SJCRH30 (cell line): ENCODE measurements around the gene RAB6C. TPM values are rescaled to one million over a fixed set of nuclear protein-coding genes. Genes with fewer than 3 reads are reported as not detected.
"Not testable (repeated sequence)": the region's sequence is repeated elsewhere in the genome, so short reads cannot be mapped to it uniquely, and the experiment has no call there.

ENCODE experiments used
- DNase-seq, 2 experiments: peaks; one replicate each; pipeline ENCODE4 v3.0.0-alpha.2; 2015 to 2020
- H3K27ac ChIP-seq: fragments of 250-450 bp; sonication (Bioruptor Pico); 2 replicates; pipeline ENCODE4 v1.5.1; 2020; ENCODE audit warnings: mild to moderate bottlenecking, moderate library complexity
- H3K27me3 ChIP-seq: fragments of 250-450 bp; sonication (Bioruptor Pico); 2 replicates; pipeline ENCODE4 v1.5.1; 2020; ENCODE audit warnings: mild to moderate bottlenecking, moderate library complexity
- H3K36me3 ChIP-seq: fragments of 250-450 bp; sonication (Bioruptor Pico); 2 replicates; pipeline ENCODE4 v1.5.1; 2020; ENCODE audit warnings: mild to moderate bottlenecking, moderate library complexity
- H3K4me1 ChIP-seq: fragments of 250-450 bp; sonication (Bioruptor Pico); 2 replicates; pipeline ENCODE4 v1.5.1; 2020; ENCODE audit warnings: mild to moderate bottlenecking, moderate library complexity
- H3K4me3 ChIP-seq: fragments of 250-450 bp; sonication (Bioruptor Pico); 2 replicates; pipeline ENCODE4 v1.5.1; 2020; ENCODE audit warnings: mild to moderate bottlenecking, moderate library complexity
- H3K9me3 ChIP-seq: fragments of 250-450 bp; sonication (Bioruptor Pico); replicated peaks from 2 replicates; pipeline ENCODE4 v1.5.1; 2020; ENCODE audit warnings: mild to moderate bottlenecking, moderate library complexity
- total RNA-seq: library from RNA; depleted of rRNA; stranded (reverse); fragments of >200 nt; shearing (Covaris generic); gene quantifications from 2 replicates; pipeline ENCODE4 v1.2.3, GENCODE V29; 2014

The RAB6C gene
- total RNA-seq, 1 experiment from 2014 or later: not detected

GRCh38 chr2:129976969-129977368 is 2.5 kb upstream of the RAB6C start:
- not testable (repeated sequence) for H3K4me1 ChIP-seq, H3K36me3 ChIP-seq, H3K27ac ChIP-seq, DNase-seq, H3K9me3 ChIP-seq, H3K4me3 ChIP-seq, H3K27me3 ChIP-seq

DNA sequence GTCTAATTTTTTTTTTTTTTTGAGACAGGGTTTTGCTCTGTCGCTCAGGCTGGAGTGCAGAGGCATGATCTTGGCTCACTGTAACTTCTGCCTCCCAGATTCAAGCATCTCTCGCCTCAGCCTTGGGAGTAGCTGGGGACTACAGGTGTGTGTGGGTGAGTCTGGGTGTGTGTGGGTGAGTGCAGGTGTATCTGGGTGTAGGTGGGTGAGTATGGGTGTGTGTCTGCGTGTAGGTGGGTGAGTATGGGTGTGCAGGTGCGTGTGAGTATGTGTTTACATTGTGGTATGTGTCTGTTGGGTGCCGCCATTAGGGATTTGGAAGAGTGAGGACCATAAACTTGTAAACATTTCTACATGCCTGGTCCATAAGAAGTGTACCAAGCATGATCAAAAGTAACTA is 1.5 kb upstream of the RAB6C start:
- Histone ChIP-seq H3K27ac (no peak overlapping the region), H3K9me3 (no peaks in the 10 kb centered on the region), H3K36me3 (no peaks in the 10 kb centered on the region), H3K4me1 (no peaks in the 10 kb centered on the region), H3K27me3 (no peaks in the 10 kb centered on the region), H3K4me3 (no peak overlapping the region)
- no peak for DNase-seq

GRCh38 chr2:129980246-129980645 is 780 bp downstream of the RAB6C start:
- H3K9me3 ChIP-seq, DNase-seq, H3K36me3 ChIP-seq, H3K4me1 ChIP-seq, H3K4me3 ChIP-seq, H3K27me3 ChIP-seq, H3K27ac ChIP-seq: not testable (repeated sequence)

- H3K27ac ChIP-seq, DNase-seq, H3K36me3 ChIP-seq, H3K27me3 ChIP-seq, H3K4me1 ChIP-seq, H3K9me3 ChIP-seq, H3K4me3 ChIP-seq: not testable (repeated sequence)
Measured at GRCh38 chr2:129981689-129982088, 2.2 kb downstream of the RAB6C start.

DNA sequence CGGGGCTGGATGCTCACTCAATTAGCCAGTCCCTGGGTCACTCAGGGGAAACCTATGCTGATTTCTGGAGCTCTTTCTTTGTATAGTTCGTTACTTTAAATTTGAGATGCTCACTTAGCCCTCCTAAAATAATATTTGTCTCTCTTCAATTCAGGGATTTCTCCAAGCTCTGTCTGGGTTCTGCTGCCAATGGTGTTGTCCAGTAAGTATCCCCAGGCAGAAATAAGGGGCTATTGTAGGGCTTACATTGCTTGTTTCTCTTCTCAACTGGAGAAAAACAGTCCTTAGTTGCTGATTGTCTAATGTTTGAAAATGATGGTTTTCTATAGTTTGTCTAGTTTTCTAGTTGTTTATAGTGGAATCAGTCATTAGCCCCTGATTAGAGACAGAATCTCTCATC is 5.0 kb downstream of the RAB6C start:
- no peak for DNase-seq
- H3K27ac ChIP-seq: no peak overlapping the region
- no peaks in the 10 kb centered on the region for H3K9me3 ChIP-seq
- no peak overlapping the region for H3K4me3 ChIP-seq
- no peaks in the 10 kb centered on the region for H3K36me3 ChIP-seq
- H3K27me3 ChIP-seq: no peaks in the 10 kb centered on the region
- H3K4me1 ChIP-seq: no peaks in the 10 kb centered on the region

DNA sequence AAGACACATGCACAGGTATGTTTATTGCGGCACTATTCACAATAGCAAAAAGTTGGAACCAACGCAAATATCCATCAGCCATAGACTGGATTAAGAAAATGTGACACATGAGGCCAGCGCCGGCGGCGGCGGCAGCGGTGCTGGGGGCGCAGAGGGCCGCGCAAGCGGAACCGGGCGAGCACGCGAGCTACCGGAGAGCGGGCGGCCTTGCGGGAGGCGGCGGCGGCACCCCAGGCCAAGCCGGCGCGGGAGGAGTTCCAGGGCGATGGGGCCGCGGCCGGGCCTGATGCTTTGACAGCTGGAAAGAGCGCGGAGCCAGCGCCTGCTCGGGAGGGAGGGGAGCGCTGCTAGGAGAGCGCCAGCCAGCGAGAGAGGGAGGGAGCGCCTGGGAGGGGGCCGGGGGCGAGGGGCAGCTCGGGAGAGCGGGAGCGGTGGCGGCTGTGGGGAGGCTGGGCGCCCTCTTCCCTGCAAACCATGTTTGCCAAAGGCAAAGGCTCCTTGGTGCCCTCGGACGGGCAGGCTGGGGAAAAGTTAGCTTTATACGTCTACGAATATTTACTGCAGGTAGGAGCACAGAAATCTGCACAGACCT is 13.0 kb downstream of the RAB6C start:
- not testable (repeated sequence) for H3K27ac ChIP-seq, H3K4me1 ChIP-seq, H3K27me3 ChIP-seq, H3K36me3 ChIP-seq, H3K4me3 ChIP-seq, H3K9me3 ChIP-seq, DNase-seq

DNA sequence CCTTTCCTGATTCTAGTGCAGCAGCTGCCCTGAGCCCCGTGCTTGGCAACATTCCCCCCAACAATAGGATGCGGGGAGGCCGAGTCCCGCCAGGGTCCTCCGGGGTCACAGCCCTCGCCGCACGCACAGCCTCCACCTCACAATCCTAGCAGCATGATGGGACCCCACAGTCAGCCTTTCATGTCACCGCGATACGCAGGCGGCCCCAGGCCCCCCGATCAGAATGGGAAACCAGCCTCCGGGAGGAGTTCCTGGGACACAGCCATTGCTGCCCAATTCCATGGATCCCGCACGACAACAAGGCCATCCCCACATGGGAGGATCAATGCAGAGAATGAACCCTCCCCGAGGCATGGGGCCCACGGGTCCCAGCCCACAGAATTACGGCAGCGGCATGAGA is 13.7 kb downstream of the RAB6C start:
- H3K36me3 ChIP-seq: not testable (repeated sequence)

GRCh38 chr2:129996657-129997237 is 17.3 kb downstream of the RAB6C start:
- not testable (repeated sequence) for H3K36me3 ChIP-seq, DNase-seq, H3K27me3 ChIP-seq, H3K4me3 ChIP-seq, H3K9me3 ChIP-seq, H3K4me1 ChIP-seq, H3K27ac ChIP-seq

More for the DNA sequence above, 13.7 kb downstream of the RAB6C start:
- H3K4me3 ChIP-seq, H3K9me3 ChIP-seq, H3K27ac ChIP-seq, H3K4me1 ChIP-seq, DNase-seq, H3K27me3 ChIP-seq: not testable (repeated sequence)

DNA sequence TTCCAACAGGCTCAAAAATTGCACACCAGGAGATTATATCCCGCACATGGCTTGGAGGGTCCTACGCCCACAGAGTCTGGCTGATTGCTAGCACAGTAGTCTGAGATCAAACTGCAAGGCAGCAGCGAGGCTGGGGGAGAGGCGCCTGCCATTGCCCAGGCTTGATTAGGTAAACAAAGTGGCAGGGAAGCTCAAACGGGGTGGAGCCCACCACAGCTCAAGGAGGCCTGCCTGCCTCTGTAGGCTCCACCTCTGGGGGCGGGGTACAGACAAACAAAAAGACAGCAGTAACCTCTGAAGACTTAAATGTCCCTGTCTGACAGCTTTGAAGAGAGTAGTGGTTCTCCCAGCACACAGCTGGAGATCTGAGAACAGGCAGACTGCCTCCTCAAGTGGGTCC is 19.3 kb downstream of the RAB6C start:
- H3K27me3 ChIP-seq, H3K36me3 ChIP-seq, DNase-seq: not testable (repeated sequence)

DNA sequence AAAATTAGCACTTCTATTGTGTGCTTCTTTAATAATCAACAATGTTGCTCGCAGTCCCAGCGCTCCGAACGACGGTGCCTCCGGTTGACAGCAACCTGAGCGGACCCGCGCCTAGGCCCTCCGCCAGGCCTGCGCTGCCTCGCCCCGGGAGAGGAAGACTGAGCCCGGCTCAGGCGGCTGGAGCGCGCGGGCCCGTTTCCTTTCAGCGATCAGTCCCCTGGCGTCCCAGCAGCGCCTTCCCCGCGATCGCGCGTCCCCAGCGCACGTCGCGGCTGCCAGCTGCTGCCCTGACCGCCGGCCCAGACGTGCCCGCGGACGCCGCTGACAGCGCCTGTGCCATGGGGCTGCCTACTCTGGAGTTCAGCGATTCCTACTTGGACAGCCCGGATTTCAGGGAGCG is 26.4 kb downstream of the RAB6C start:
- H3K27ac ChIP-seq, H3K36me3 ChIP-seq, DNase-seq, H3K27me3 ChIP-seq, H3K4me3 ChIP-seq, H3K4me1 ChIP-seq, H3K9me3 ChIP-seq: not testable (repeated sequence)

More for the DNA sequence above, 19.3 kb downstream of the RAB6C start:
- not testable (repeated sequence) for H3K4me1 ChIP-seq, H3K9me3 ChIP-seq, H3K27ac ChIP-seq, H3K4me3 ChIP-seq

- H3K4me3 ChIP-seq, H3K4me1 ChIP-seq, DNase-seq, H3K9me3 ChIP-seq, H3K27ac ChIP-seq, H3K27me3 ChIP-seq, H3K36me3 ChIP-seq: not testable (repeated sequence)
Measured at GRCh38 chr2:130016701-130017100, 37.2 kb downstream of the RAB6C start.

- DNase-seq: no peak
- Histone ChIP-seq H3K36me3 (no peaks in the 10 kb centered on the region), H3K9me3 (no peaks in the 10 kb centered on the region), H3K27ac (no peak overlapping the region), H3K4me3 (no peak overlapping the region), H3K27me3 (no peaks in the 10 kb centered on the region), H3K4me1 (no peaks in the 10 kb centered on the region)
Measured at GRCh38 chr2:130019402-130019801, 39.9 kb downstream of the RAB6C start.

DNA sequence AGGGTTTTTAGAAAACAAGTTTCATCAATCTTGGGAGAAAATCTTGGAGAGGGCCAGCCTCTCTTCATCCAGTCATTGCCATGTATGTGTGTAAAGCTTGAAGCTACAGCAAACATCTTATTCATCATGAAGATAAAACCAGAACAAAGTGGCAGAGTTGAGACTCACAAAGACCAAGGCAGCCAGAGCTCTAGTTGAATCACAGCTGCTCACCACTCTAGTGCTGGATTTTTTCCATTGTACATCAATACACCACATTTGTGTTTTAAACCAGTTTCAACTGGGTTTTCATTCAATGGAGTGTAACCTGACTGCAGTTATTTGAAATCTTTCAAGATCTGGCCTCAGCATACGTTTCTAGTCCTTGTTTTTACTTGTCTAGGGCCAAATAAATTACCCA is 40.6 kb downstream of the RAB6C start:
- not testable (repeated sequence) for H3K9me3 ChIP-seq, H3K36me3 ChIP-seq, H3K4me3 ChIP-seq, H3K4me1 ChIP-seq, H3K27me3 ChIP-seq, DNase-seq, H3K27ac ChIP-seq

- H3K36me3 ChIP-seq, H3K4me3 ChIP-seq, DNase-seq, H3K27ac ChIP-seq, H3K4me1 ChIP-seq, H3K9me3 ChIP-seq, H3K27me3 ChIP-seq: not testable (repeated sequence)
Measured at GRCh38 chr2:130025931-130026330, 46.5 kb downstream of the RAB6C start.
